ENCODE results near the gene EHD1. TPM values are rescaled to one million over a fixed set of nuclear protein-coding genes. Genes with fewer than 3 reads are reported as not detected.

The EHD1 gene
- total RNA-seq, 4 donors from 2014 or later = 67.9 to 202 (median 116) TPM

GRCh38 chr11:64843686-64844329 is 34.6 kb downstream of the EHD1 start:
- intact Hi-C loops (cut with DNase I; ENCODE audit: low total_unique reads) (no loop called here), in situ Hi-C loops (cut with MboI; ENCODE audit: low pct_ligation_motif_present in 1 of 4, low pct_unique_long_range_greater_than_20kb in 1 of 4, low sequenced_read_pairs in 3 of 4) (loop anchor here in 1 of 4 donors (10.0 kb wide), 1 partner anchor 51 kb away; no protein-coding TSS in a partner anchor)
- peak overlapping the region; percentile 16 to 66 (median 54) for H3K4me3 ChIP-seq
- no peaks in the 10 kb centered on the region for H3K9me3 ChIP-seq
- no peaks in the 10 kb centered on the region for H3K27me3 ChIP-seq
- peaks cover 14 to 36% (median 25%) of the 10 kb centered on the region in 4 donors for H3K4me1 ChIP-seq
- H3K36me3 ChIP-seq = no peaks in the 10 kb centered on the region
- no peak for TF ChIP-seq CTCF (IDR thresholded peaks at IDR 0.05)
- peak overlapping the region; percentile 75 to 90 (median 88) for H3K27ac ChIP-seq
- WGBS, 2 donors (ENCODE audit: low coverage in 1 of 2) = 33% methylated on average over 26 of the region's 27 CpGs; no CpG with 5 or more reads in 1 of the 2 donors
- no peak for DNase-seq

- Histone ChIP-seq H3K4me3 (peak overlapping the region in 3 of 4 donors; percentile 44 to 66 (median 64)), H3K27me3 (no peaks in the 10 kb centered on the region), H3K36me3 (no peaks in the 10 kb centered on the region), H3K27ac (peak overlapping the region; percentile 75 to 90 (median 88)), H3K4me1 (peaks cover 8 to 28% (median 18%) of the 10 kb centered on the region in 4 donors), H3K9me3 (no peaks in the 10 kb centered on the region)
- TF ChIP-seq POLR2A (IDR thresholded peaks at IDR 0.05) (peak; percentile 28), EP300 (IDR thresholded peaks at IDR 0.05; ENCODE audit: low read depth) (peak; percentile 20), CTCF (IDR thresholded peaks at IDR 0.05) (no peak), POLR2AphosphoS5 (IDR thresholded peaks at IDR 0.05) (peak in 2 of 3 donors; percentile 48 to 64)
- intact Hi-C loops (cut with DNase I; ENCODE audit: low total_unique reads) = no loop called here
- peak; percentile 87 for DNase-seq
- 30 to 57% methylated on average over 2 to 16 of the region's 19 CpGs for WGBS, 2 donors (ENCODE audit: low coverage in 1 of 2)
- in situ Hi-C loops (cut with MboI; ENCODE audit: low pct_ligation_motif_present in 1 of 4, low pct_unique_long_range_greater_than_20kb in 1 of 4, low sequenced_read_pairs in 3 of 4) = loop anchor here in 1 of 4 donors (10.0 kb wide), 1 partner anchor 52 kb away; no protein-coding TSS in a partner anchor
Observed at GRCh38 chr11:64842851-64843685, 35.4 kb downstream of the EHD1 start.

DNA sequence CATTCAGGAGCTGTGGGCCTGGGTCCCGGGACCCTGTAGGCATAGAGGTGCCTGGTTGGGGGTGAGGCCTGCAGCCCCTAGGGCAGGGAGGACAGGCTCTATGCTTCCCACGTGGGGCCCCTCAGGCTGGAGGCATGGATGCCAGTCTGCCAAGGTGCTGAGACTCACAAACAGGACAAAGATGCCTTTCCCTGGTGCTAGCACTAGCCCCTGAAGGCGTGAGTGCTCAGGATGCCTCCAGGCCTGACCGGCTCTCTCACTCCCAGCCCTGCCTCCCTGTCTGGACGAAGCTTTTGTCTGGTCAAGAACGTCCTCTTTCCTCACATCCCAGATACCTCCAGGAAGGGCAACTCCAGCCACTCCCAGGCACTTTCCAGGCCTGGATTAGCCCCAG is 36.1 kb downstream of the EHD1 start:
- DNase-seq = no peak
- intact Hi-C loops (cut with DNase I; ENCODE audit: low total_unique reads) = no loop called here
- Histone ChIP-seq H3K27ac (peak overlapping the region; percentile 75 to 90 (median 88)), H3K36me3 (no peaks in the 10 kb centered on the region), H3K27me3 (no peaks in the 10 kb centered on the region), H3K4me1 (peaks cover 2 to 21% (median 11%) of the 10 kb centered on the region in 4 donors), H3K9me3 (no peaks in the 10 kb centered on the region), H3K4me3 (no peak overlapping the region)
- TF ChIP-seq CTCF (IDR thresholded peaks at IDR 0.05) (no peak), EP300 (IDR thresholded peaks at IDR 0.05; ENCODE audit: low read depth) (no peak), POLR2A (IDR thresholded peaks at IDR 0.05) (no peak), POLR2AphosphoS5 (IDR thresholded peaks at IDR 0.05) (no peak)
- WGBS, 2 donors (ENCODE audit: low coverage in 1 of 2) = 71% methylated on average over 5 of the region's 6 CpGs; no CpG with 5 or more reads in 1 of the 2 donors
- in situ Hi-C loops (cut with MboI; ENCODE audit: low pct_ligation_motif_present in 1 of 4, low pct_unique_long_range_greater_than_20kb in 1 of 4, low sequenced_read_pairs in 3 of 4) = loop anchor here in 1 of 4 donors (10.0 kb wide), 1 partner anchor 52 kb away; no protein-coding TSS in a partner anchor
